ENCODE results near the gene TBC1D23.

TBC1D23 gene

GRCh38 chr3:100231668-100232067 is 29.1 kb upstream of the TBC1D23 start:
- H3K9me3 ChIP-seq (ENCODE audit: control insufficient read depth, insufficient read depth, low read depth, low read length), result no peaks in the 10 kb centered on the region
- ChIA-PET CTCF (no interaction called here), POLR2A (no interaction called here)
- TF ChIP-seq TRIM28 (IDR thresholded peaks at IDR 0.05; ENCODE audit: borderline replicate concordance, low read length) (no peak), ZNF791 (tag by site-specific recombination; IDR thresholded peaks at IDR 0.05) (no peak), ZNF449 (tag by site-specific recombination; IDR thresholded peaks at IDR 0.05) (no peak), ZNF202 (tag by site-specific recombination; IDR thresholded peaks at IDR 0.05; ENCODE audit: borderline replicate concordance) (no peak), ATF2 (tag by site-specific recombination; IDR thresholded peaks at IDR 0.05; ENCODE audit: low read depth) (no peak), ZNF121 (tag by site-specific recombination; IDR thresholded peaks at IDR 0.05) (no peak), ZNF501 (tag by site-specific recombination; IDR thresholded peaks at IDR 0.05) (no peak), KLF10 (tag by site-specific recombination; IDR thresholded peaks at IDR 0.05) (no peak), ZNF155 (tag by site-specific recombination; IDR thresholded peaks at IDR 0.05) (no peak), ZNF785 (tag by site-specific recombination; IDR thresholded peaks at IDR 0.05) (no peak)
- H3K4me1 ChIP-seq (ENCODE audit: control insufficient read depth, insufficient read depth, low read length), result no peaks in the 10 kb centered on the region
- no peak overlapping the region for H3K4me3 ChIP-seq (ENCODE audit: low read depth, low read length)
- H3K27ac ChIP-seq (ENCODE audit: extremely low read depth, low read depth, low read length), result no peak overlapping the region
- H3K36me3 ChIP-seq (ENCODE audit: control insufficient read depth in 2 of 2, insufficient read depth in 1 of 2, low read length in 2 of 2), result no peaks in the 10 kb centered on the region

GRCh38 chr3:100234364-100234763 is 26.4 kb upstream of the TBC1D23 start:
- no peaks in the 10 kb centered on the region for H3K9me3 ChIP-seq (ENCODE audit: control insufficient read depth, insufficient read depth, low read depth, low read length)
- ChIA-PET POLR2A (no interaction called here), CTCF (no interaction called here)
- H3K4me3 ChIP-seq (ENCODE audit: low read depth, low read length), result no peak overlapping the region
- no peak overlapping the region for H3K27ac ChIP-seq (ENCODE audit: extremely low read depth, low read depth, low read length)
- H3K36me3 ChIP-seq (ENCODE audit: control insufficient read depth in 2 of 2, insufficient read depth in 1 of 2, low read length in 2 of 2), result no peaks in the 10 kb centered on the region
- H3K4me1 ChIP-seq (ENCODE audit: control insufficient read depth, insufficient read depth, low read length), result no peaks in the 10 kb centered on the region
- TF ChIP-seq REST (tag by site-specific recombination; IDR thresholded peaks at IDR 0.05) (no peak), ZNF768 (tag by site-specific recombination; IDR thresholded peaks at IDR 0.05) (no peak), REPIN1 (tag by site-specific recombination; IDR thresholded peaks at IDR 0.05; ENCODE audit: low read depth) (no peak), ZNF610 (tag by site-specific recombination; IDR thresholded peaks at IDR 0.05; ENCODE audit: borderline replicate concordance) (no peak), ZNF660 (tag by site-specific recombination; IDR thresholded peaks at IDR 0.05) (no peak), BCL11A (tag by site-specific recombination; IDR thresholded peaks at IDR 0.05; ENCODE audit: low read depth) (no peak), ZBTB48 (tag by site-specific recombination; IDR thresholded peaks at IDR 0.05) (no peak), RBAK (tag by site-specific recombination; IDR thresholded peaks at IDR 0.05) (no peak), ZNF155 (tag by site-specific recombination; IDR thresholded peaks at IDR 0.05) (no peak), ZFP41 (tag by site-specific recombination; IDR thresholded peaks at IDR 0.05; ENCODE audit: borderline replicate concordance) (no peak), ZNF629 (tag by site-specific recombination; IDR thresholded peaks at IDR 0.05) (no peak), ZNF623 (tag by site-specific recombination; IDR thresholded peaks at IDR 0.05) (no peak), TSHZ1 (tag by site-specific recombination; IDR thresholded peaks at IDR 0.05; ENCODE audit: borderline replicate concordance) (no peak), ZNF645 (tag by site-specific recombination; IDR thresholded peaks at IDR 0.05) (no peak), CTCF (tag by site-specific recombination; IDR thresholded peaks at IDR 0.05) (no peak)
